Karpas-422 (cell line): ENCODE data around the gene CHRNA10. TPM values are rescaled to one million over a fixed set of nuclear protein-coding genes. Genes with fewer than 3 reads are reported as not detected.

Source experiments
- DNase-seq: peaks from one replicate; pipeline ENCODE4 v3.0.0-alpha.2; 2015
- H2AFZ ChIP-seq: fragments of 200-600 bp; sonication (generic); 2 replicates; pipeline ENCODE4 v1.6.1; 2014; ENCODE audit warnings: antibody characterized with exemption, low read length, mixed read lengths
- H3K27ac ChIP-seq: fragments of 200-600 bp; sonication (generic); 2 replicates; pipeline ENCODE4 v1.5.1; 2014; ENCODE audit warnings: mild to moderate bottlenecking, low read length, moderate library complexity
- H3K27me3 ChIP-seq: fragments of 200-600 bp; sonication (generic); 2 replicates; pipeline ENCODE4 v1.6.1; 2014; ENCODE audit warnings: low read length, mixed read lengths
- H3K36me3 ChIP-seq: fragments of 200-600 bp; sonication (generic); 2 replicates; pipeline ENCODE4 v1.6.1; 2014; ENCODE audit warnings: low read length, mixed read lengths; ENCODE audit not compliant: insufficient read depth
- H3K4me1 ChIP-seq: fragments of 200-600 bp; sonication (generic); 2 replicates; pipeline ENCODE4 v1.6.1; 2014; ENCODE audit warnings: mild to moderate bottlenecking, low read length, mixed read lengths
- H3K4me2 ChIP-seq: fragments of 200-600 bp; sonication (generic); 2 replicates; pipeline ENCODE4 v1.6.1; 2014; ENCODE audit warnings: low read length, low read depth, mild to moderate bottlenecking; ENCODE audit not compliant: poor library complexity, severe bottlenecking
- H3K4me3 ChIP-seq: fragments of 200-600 bp; sonication (generic); 2 replicates; pipeline ENCODE4 v1.5.1; 2014; ENCODE audit warnings: mild to moderate bottlenecking, antibody characterized with exemption, low read length, mixed read lengths
- H3K79me2 ChIP-seq: fragments of 200-600 bp; sonication (generic); 2 replicates; pipeline ENCODE4 v1.6.1; 2014; ENCODE audit warnings: mild to moderate bottlenecking, low read length, mixed read lengths
- H3K9ac ChIP-seq: fragments of 200-600 bp; sonication (generic); 2 replicates; pipeline ENCODE4 v1.6.0; 2014; ENCODE audit warnings: low read length
- H3K9me2 ChIP-seq: fragments of 200-600 bp; sonication (generic), shearing (Covaris generic); replicated peaks from 2 replicates; pipeline ENCODE4 v1.6.0; 2014; ENCODE audit warnings: mild to moderate bottlenecking, low read length, moderate library complexity; ENCODE audit not compliant: insufficient read depth
- H3K9me3 ChIP-seq: fragments of 300-700, 200-600 bp; sonication (generic); 2 replicates; pipeline ENCODE4 v1.6.1; 2014; ENCODE audit warnings: low read length, mixed read lengths
- H4K20me1 ChIP-seq: fragments of 200-600 bp; sonication (generic); 2 replicates; pipeline ENCODE4 v1.6.1; 2014; ENCODE audit warnings: mild to moderate bottlenecking, antibody characterized with exemption, low read length, low read depth; ENCODE audit not compliant: insufficient read depth
- total RNA-seq: library from RNA; depleted of rRNA; stranded (reverse); fragments of >200 nt; shearing (Covaris generic); gene quantifications from 2 replicates; pipeline ENCODE4 v1.2.3, GENCODE V29; 2014; ENCODE audit warnings: low replicate concordance

CHRNA10 gene
- total RNA-seq, 1 experiment from 2014 or later, result 1.7 TPM

DNA sequence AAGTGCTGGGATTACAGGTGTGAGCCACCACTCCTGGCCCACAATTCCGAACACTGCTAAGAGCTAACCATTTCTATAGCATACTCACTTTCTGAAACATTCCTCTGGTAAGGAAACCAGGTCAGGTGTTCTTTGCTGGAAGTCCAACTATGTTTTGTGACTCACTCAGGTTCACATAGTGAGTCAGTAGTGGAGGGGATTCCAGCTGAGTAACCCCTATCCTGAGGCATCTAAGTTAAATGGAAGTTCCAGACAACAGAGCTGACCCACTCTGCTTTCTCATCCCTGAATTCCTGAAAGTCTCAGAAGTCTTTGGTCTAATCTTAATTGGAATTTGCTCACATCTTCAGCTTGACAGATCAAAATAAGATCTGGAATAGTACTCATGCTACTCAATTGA lies 3.0 kb upstream of the CHRNA10 start:
- no peaks in the 10 kb centered on the region for H3K79me2 ChIP-seq
- no peak for DNase-seq
- no peak overlapping the region for H3K27ac ChIP-seq
- peaks cover 50% of the 10 kb centered on the region for H3K36me3 ChIP-seq
- no peak overlapping the region for H2AFZ ChIP-seq
- no peaks in the 10 kb centered on the region for H3K9me2 ChIP-seq
- no peaks in the 10 kb centered on the region for H4K20me1 ChIP-seq
- no peak overlapping the region for H3K4me3 ChIP-seq
- no peaks in the 10 kb centered on the region for H3K4me1 ChIP-seq
- H3K4me2 ChIP-seq, result no peak overlapping the region
- no peak overlapping the region for H3K9ac ChIP-seq
- no peaks in the 10 kb centered on the region for H3K27me3 ChIP-seq
- no peaks in the 10 kb centered on the region for H3K9me3 ChIP-seq

DNA sequence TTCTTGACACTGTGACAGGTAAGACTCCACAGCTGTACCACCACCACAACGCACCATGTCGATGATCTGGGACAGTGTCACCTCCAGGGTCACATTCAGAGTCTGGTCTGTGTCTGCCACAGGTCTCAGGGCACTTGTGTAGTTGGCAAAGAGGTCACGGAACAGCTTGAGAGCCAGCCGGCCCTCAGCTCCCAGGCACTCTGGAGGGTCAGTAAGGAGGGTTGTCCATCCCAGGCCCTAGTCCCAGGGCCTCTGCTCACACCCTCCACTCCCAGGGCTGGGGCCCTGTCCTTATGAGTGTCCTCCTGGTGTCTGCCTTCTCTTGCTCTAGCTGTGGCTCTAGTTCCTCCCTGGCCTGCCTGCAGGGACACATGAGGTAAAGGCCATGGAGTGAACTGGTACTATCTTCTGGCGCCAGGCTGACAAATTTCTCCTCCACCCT lies 1.4 kb downstream of the CHRNA10 start:
- no peaks in the 10 kb centered on the region for H3K79me2 ChIP-seq
- no peaks in the 10 kb centered on the region for H3K9me3 ChIP-seq
- no peaks in the 10 kb centered on the region for H4K20me1 ChIP-seq
- H2AFZ ChIP-seq, result no peak overlapping the region
- H3K4me2 ChIP-seq, result no peak overlapping the region
- H3K9ac ChIP-seq, result no peak overlapping the region
- H3K27me3 ChIP-seq, result no peaks in the 10 kb centered on the region
- peaks cover 12% of the 10 kb centered on the region for H3K36me3 ChIP-seq
- no peak for DNase-seq
- no peak overlapping the region for H3K27ac ChIP-seq
- H3K4me3 ChIP-seq, result no peak overlapping the region
- no peaks in the 10 kb centered on the region for H3K4me1 ChIP-seq
- H3K9me2 ChIP-seq, result no peaks in the 10 kb centered on the region

DNA sequence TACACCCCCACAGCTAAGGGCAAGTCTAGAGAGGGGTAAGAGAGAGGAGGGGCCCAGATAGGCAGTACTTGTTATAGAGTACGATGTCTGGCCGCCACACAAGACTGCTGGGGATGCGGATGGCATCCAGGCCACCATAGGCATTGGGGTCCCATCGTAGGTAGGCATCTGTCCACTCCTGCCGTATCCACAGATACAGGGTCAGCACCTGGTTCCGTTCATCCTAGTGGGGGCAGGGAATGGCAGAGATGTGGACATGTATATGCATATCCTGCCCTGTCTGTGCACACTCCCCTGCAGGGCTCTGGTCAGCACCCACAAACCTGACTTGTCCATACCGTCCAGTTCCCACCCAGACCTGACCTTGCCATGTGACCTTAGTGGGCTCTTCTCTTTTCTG lies 2.1 kb downstream of the CHRNA10 start:
- Histone ChIP-seq H3K9ac (no peak overlapping the region), H3K9me3 (no peaks in the 10 kb centered on the region), H3K4me1 (no peaks in the 10 kb centered on the region), H4K20me1 (0 out of 2 replicates have a peak, but pooled peaks cover 2% of the 10 kb centered on the region), H3K79me2 (no peaks in the 10 kb centered on the region), H3K4me3 (no peak overlapping the region), H3K36me3 (peaks cover 6% of the 10 kb centered on the region), H3K9me2 (no peaks in the 10 kb centered on the region), H3K4me2 (no peak overlapping the region), H3K27me3 (no peaks in the 10 kb centered on the region), H2AFZ (no peak overlapping the region), H3K27ac (no peak overlapping the region)
- DNase-seq, result no peak

DNA sequence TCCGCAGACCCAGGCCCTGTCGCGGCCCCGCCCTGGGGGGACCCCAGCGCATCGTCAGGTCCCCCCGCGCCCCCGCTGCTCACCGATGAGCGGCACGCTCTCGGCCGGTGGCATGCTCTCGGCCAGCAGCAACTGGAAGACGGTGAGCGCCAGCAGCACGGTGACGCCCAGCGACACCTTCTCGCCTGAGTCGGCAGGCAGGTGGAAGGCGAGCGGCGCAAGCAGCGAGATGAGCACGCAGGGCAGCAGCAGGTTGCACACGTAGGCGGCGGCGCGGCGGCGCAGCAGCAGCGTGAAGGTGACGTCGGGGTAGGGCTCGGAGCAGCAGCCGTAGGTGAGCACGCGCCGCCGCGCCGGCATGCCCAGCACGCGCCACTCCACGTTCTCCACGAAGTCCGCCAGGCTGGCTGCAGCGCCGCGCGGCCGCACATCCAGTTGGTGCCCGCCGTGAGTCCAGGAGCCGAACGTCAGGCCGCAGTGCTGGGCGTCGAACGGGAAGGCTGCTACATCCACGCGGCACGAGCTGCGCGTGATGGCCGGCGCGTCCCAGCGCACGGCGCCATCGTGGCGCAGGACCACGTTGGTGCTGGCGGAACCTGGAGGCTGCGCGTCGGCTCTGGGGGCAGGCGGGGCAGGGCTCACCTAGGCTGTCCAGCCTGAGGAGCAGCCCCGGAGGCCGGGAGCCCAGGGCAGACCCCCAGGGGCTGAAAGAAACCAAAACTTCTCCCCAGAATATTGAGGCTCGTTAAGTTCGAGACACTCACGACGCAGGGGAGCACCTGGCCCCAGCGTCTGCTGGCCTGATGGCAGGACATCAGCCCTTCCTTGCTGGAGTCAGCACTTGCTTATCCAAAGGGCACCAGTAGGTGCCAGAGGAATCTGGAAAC lies 3.8 kb downstream of the CHRNA10 start:
- H3K4me3 ChIP-seq, result no peak overlapping the region
- no peaks in the 10 kb centered on the region for H3K4me1 ChIP-seq
- no peak overlapping the region for H3K4me2 ChIP-seq
- no peak overlapping the region for H2AFZ ChIP-seq
- H3K27ac ChIP-seq, result no peak overlapping the region
- no peak overlapping the region for H3K9ac ChIP-seq
- 0 out of 2 replicates have a peak, but pooled peaks cover 4% of the 10 kb centered on the region for H4K20me1 ChIP-seq
- H3K36me3 ChIP-seq, result peaks cover 2% of the 10 kb centered on the region; the same call in 1 of the 2 replicates
- no peak for DNase-seq
- no peaks in the 10 kb centered on the region for H3K9me3 ChIP-seq
- no peaks in the 10 kb centered on the region for H3K9me2 ChIP-seq
- no peaks in the 10 kb centered on the region for H3K27me3 ChIP-seq
- no peaks in the 10 kb centered on the region for H3K79me2 ChIP-seq

DNA sequence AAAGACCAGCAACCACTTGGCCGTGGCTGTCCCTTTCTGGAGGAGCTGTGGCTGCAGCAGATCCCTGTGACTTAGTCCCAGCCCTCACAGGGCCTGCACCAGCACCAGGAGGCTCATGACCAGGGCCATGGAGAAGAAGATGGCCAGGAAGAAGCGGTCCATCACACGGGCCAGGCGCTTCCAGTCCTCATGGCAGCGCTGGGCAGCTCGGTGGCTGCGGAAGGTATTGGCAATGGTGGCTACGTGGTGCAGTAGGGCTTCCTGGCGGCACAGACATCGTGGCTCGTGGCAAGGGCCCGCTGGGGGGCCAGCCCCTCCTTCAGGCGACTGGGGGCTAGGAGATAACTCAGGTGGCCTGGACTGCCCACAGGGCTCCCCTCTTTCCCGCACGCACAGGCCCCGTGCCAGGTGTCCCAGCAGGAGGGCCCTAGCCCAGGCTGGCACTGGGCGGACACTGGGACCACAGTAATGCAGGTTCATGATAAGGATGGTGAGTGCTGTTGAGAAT lies 5.1 kb downstream of the CHRNA10 start:
- 0 out of 2 replicates have a peak, but pooled peaks cover 4% of the 10 kb centered on the region for H4K20me1 ChIP-seq
- no peaks in the 10 kb centered on the region for H3K79me2 ChIP-seq

DNA sequence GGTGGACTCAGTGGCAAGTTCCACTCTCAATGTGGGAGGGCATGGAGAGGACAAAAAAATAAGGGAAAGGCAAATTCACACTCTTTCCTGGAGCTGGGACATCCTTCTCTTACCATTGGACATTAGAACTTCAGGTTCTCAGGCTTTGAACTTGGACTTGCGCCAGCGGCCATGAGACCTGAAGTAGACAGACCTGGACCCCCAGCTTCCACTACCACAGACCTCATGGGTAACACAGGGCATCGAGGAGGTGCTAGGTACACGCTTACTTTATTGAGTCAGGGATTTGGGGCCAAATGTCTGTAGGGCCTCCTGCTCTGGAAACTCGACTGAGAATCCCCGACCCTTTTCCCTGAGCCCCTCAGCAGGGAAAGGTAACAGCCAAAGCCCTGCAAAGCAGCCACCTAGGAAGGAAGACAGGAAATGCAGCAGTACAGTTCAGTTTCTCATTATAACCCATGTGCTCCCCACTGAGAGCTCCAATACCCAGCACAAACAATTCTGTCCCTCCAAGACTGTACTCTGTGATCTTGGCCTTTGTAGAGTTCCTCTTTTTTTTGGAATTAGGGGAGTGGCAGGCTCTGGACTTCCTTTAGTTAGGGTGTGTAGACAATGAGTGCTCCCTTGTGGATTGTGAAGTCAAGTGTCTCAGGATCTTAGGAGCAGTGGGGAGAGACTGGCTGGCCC lies 5.7 kb downstream of the CHRNA10 start:
- Histone ChIP-seq H3K4me3 (no peak overlapping the region), H3K9me2 (no peaks in the 10 kb centered on the region), H4K20me1 (peaks cover 9% of the 10 kb centered on the region; the same call in 1 of the 2 replicates), H3K27me3 (no peaks in the 10 kb centered on the region), H3K4me2 (no peak overlapping the region), H3K36me3 (peaks cover 2% of the 10 kb centered on the region; the same call in 1 of the 2 replicates), H3K27ac (no peak overlapping the region), H2AFZ (no peak overlapping the region), H3K79me2 (no peaks in the 10 kb centered on the region), H3K9me3 (no peaks in the 10 kb centered on the region), H3K4me1 (no peaks in the 10 kb centered on the region), H3K9ac (no peak overlapping the region)
- no peak for DNase-seq

More for the DNA sequence above, 5.1 kb downstream of the CHRNA10 start:
- Histone ChIP-seq H3K9me3 (no peaks in the 10 kb centered on the region), H2AFZ (no peak overlapping the region), H3K27me3 (no peaks in the 10 kb centered on the region), H3K9me2 (no peaks in the 10 kb centered on the region), H3K27ac (no peak overlapping the region), H3K9ac (no peak overlapping the region), H3K4me1 (no peaks in the 10 kb centered on the region), H3K4me2 (no peak overlapping the region), H3K36me3 (peaks cover 2% of the 10 kb centered on the region; the same call in 1 of the 2 replicates), H3K4me3 (no peak overlapping the region)
- DNase-seq, result no peak

DNA sequence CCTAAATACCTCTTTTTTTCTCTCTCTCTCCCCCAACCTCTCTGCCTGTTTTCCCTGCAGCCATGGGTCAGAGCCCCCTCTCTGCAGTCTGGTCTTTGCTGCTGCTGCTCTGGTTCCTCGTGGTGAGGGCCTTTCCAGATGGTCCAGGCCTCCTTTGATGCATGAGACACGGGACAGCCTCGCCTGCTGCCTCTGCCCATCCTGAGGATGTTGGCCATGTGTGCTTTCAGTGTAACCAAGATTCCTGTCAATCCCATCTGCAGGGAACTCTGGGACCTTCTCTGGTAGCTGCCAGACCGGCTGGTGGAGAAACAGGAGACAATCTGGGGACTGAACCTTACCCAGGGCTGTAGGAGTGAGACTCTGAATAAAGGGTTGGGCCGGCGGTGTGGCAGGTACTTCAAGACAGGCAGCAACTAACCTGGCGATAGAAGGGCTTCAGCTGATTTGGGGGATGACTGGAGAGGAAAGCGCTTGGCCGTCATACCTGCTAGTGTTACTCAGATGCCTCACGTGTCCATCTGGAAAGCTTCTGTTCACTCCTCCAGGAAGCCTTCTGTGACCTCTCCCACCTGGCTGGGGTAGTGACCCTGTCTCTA lies 7.1 kb downstream of the CHRNA10 start:
- H3K27ac ChIP-seq, result no peak overlapping the region
- no peaks in the 10 kb centered on the region for H3K9me2 ChIP-seq

More for the DNA sequence above, 7.1 kb downstream of the CHRNA10 start:
- no peak overlapping the region for H3K9ac ChIP-seq
- H3K79me2 ChIP-seq, result no peaks in the 10 kb centered on the region
- H2AFZ ChIP-seq, result no peak overlapping the region
- H3K36me3 ChIP-seq, result peaks cover under 1% of the 10 kb centered on the region; the same call in 1 of the 2 replicates
- H3K4me2 ChIP-seq, result no peak overlapping the region
- no peak overlapping the region for H3K4me3 ChIP-seq
- no peaks in the 10 kb centered on the region for H3K9me3 ChIP-seq
- no peaks in the 10 kb centered on the region for H3K27me3 ChIP-seq
- no peak for DNase-seq
- peaks cover 9% of the 10 kb centered on the region; the same call in 1 of the 2 replicates for H4K20me1 ChIP-seq
- no peaks in the 10 kb centered on the region for H3K4me1 ChIP-seq
